ENCODE measurements around the gene PPP2R2C. TPM values are rescaled to one million over a fixed set of nuclear protein-coding genes. Genes with fewer than 3 reads are reported as not detected.

The PPP2R2C gene
- total and polyA plus RNA-seq, 9 of the 15 experiments (the other 6 are each of a cell fraction or from before 2014, with no cell fraction given): 0.04 to 0.06 TPM; not detected in 7

GRCh38 chr4:6271206-6271605, 201.2 kb downstream of the PPP2R2C start:
- FAIRE-seq: no peak
- Histone ChIP-seq H3K4me1 (replicated peaks in 1 of 2; ENCODE audit: control insufficient read depth in 2 of 2, insufficient read depth in 2 of 2, low read length in 2 of 2) (peaks cover 0 to 16% of the 10 kb centered on the region in 2 experiments; a peak in 2 of 5 replicates), H4K20me1 (replicated peaks; ENCODE audit: control insufficient read depth, insufficient read depth, low read length) (peaks cover 9% of the 10 kb centered on the region; the same call in 1 of the 2 replicates), H3K27me3 (ENCODE audit: control insufficient read depth in 2 of 2, insufficient read depth in 2 of 2, low read length in 2 of 2) (peaks cover 3 to 44% of the 10 kb centered on the region in 2 experiments; a peak in 3 of 5 replicates), H3K9ac (ENCODE audit: insufficient read depth in 1 of 2, low read depth in 2 of 2, low read length in 2 of 2) (no peak overlapping the region; a peak in 1 of 4 replicates), H3K4me3 (no peak overlapping the region), H3K79me2 (ENCODE audit: control insufficient read depth, insufficient read depth, low read length) (no peaks in the 10 kb centered on the region), H3K36me3 (ENCODE audit: control insufficient read depth, insufficient read depth, low read length) (no peaks in the 10 kb centered on the region), H3K9me1 (ENCODE audit: control insufficient read depth, insufficient read depth, low read length) (no peaks in the 10 kb centered on the region), H2AFZ (ENCODE audit: low read depth, low read length) (no peak overlapping the region), H3K4me2 (ENCODE audit: insufficient read depth, low read length) (no peak overlapping the region), H3K9me3 (replicated peaks; ENCODE audit: control insufficient read depth, insufficient read depth, low read depth, low read length) (no peaks in the 10 kb centered on the region), H3K27ac (ENCODE audit: extremely low read depth, low read depth, low read length) (no peak overlapping the region)
- WGBS (ENCODE audit: insufficient coverage, low coverage, missing lambda C conversion rate): 6% methylated on average over 9 of the region's 9 CpGs
- no TSS peak for BruUV-seq (replicated peaks)
- TF ChIP-seq HNRNPL (IDR thresholded peaks at IDR 0.05; ENCODE audit: low read depth, low read length) (no peak), ZNF695 (CRISPR knock-in tag; IDR thresholded peaks at IDR 0.05) (no peak), FOXJ2 (tag; IDR thresholded peaks at IDR 0.05) (no peak), ZNF143 (CRISPR knock-in tag; IDR thresholded peaks at IDR 0.05) (no peak), THRA (IDR thresholded peaks at IDR 0.05) (no peak), ZNF12 (CRISPR knock-in tag; IDR thresholded peaks at IDR 0.05) (no peak), TGIF2 (CRISPR knock-in tag; IDR thresholded peaks at IDR 0.05) (no peak), KLF10 (CRISPR knock-in tag; IDR thresholded peaks at IDR 0.05) (no peak), ASH1L (IDR thresholded peaks at IDR 0.05; ENCODE audit: borderline replicate concordance, low read depth, partially characterized antibody) (no peak), HDAC2 (IDR thresholded peaks at IDR 0.05) (no peak), U2AF1 (optimal IDR thresholded peaks at IDR 0.05; ENCODE audit: low read depth, low read length) (no peak), RBM34 (IDR thresholded peaks at IDR 0.05; ENCODE audit: borderline replicate concordance, insufficient read depth, low read length) (no peak), RBM15 (IDR thresholded peaks at IDR 0.05; ENCODE audit: insufficient read depth, low read length) (no peak), KLF6 (CRISPR knock-in tag; IDR thresholded peaks at IDR 0.05; ENCODE audit: borderline replicate concordance) (no peak), ZNF184 (CRISPR knock-in tag; IDR thresholded peaks at IDR 0.05) (no peak), ZNF436 (CRISPR knock-in tag; IDR thresholded peaks at IDR 0.05) (no peak), ZNF764 (CRISPR knock-in tag; IDR thresholded peaks at IDR 0.05; ENCODE audit: low read depth) (no peak), CAMTA2 (CRISPR knock-in tag; conservative IDR thresholded peaks at IDR 0.05) (no peak), XRCC4 (IDR thresholded peaks at IDR 0.05; ENCODE audit: extremely low read depth, insufficient read depth, insufficient read length) (no peak)
- ChIA-PET POLR2A (no interaction called here), CTCF (ENCODE audit: low intra/inter-chr PET ratio) (interaction anchor here (0.6 kb wide), 1 partner anchor 1242 kb away, joined by 3 read pairs; no protein-coding TSS in a partner anchor)
- no peak for ATAC-seq
- intact Hi-C loops (cut with micrococcal nuclease) (no loop called here), in situ Hi-C loops (cut with MboI) (no loop called here)
- no peak for DNase-seq (ENCODE audit: extremely low read depth in 1 of 4, low spot score in 3 of 4)
